ENCODE data around the gene AASDH.

AASDH gene

DNA sequence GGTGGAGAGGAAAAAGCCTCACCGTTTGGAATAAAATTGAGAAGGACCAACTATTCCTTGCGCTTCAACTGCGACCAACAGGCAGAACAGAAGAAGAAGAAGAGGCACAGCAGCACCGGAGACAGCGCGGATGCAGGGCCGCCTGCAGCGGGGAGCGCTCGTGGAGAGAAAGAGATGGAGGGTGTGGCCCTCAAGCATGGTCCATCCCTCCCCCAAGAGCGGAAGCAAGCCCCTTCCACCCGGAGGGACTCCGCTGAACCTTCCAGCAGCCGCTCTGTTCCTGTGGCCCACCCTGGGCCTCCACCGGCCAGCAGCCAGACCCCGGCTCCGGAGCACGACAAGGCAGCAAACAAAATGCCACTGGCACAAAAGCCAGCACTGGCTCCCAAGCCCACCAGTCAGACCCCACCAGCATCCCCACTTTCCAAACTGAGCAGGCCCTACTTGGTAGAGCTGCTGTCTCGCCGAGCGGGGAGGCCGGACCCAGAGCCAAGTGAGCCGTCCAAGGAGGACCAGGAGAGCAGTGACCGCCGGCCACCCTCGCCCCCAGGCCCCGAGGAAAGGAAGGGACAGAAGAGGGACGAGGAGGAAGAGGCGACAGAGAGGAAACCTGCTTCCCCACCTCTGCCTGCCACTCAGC lies 71.2 kb downstream of the AASDH start:
- DNase-seq, result no peak

DNA sequence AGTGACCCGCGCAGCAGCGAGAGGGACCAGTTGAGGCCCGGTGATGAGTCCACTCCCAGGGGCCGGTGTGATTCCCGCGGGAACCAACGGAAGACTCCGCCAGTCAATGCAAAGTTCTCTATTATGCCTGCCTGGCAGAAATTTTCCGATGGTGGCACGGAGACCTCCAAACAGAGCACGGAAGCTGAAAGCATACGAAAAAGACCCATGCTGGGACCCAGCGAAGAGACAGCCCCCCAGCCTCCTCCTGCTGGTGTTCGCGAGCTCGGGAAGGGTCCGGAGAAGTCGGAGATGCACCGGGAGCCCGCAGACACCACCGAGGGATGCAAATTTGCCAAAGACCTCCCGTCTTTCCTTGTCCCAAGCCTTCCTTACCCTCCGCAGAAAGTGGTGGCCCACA lies 71.7 kb downstream of the AASDH start:
- no peak for DNase-seq

DNA sequence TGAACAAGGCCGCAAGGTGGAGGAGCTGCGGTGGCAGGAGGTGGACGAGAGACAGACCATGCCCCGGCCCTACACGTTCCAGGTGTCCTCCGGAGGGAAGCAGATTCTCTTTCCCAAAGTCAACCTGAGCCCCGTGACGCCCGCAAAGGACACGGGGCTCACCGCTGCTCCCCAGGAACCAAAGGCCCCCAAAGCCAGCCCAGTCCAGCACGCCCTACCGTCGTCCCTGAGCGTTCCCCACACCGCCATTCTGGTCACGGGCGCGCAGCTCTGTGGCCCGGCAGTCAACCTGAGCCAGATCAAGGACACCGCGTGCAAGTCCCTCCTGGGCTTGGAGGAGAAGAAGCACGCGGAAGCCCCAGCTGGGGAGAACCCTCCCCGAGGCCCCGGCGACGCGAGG lies 72.2 kb downstream of the AASDH start:
- DNase-seq, result no peak

DNA sequence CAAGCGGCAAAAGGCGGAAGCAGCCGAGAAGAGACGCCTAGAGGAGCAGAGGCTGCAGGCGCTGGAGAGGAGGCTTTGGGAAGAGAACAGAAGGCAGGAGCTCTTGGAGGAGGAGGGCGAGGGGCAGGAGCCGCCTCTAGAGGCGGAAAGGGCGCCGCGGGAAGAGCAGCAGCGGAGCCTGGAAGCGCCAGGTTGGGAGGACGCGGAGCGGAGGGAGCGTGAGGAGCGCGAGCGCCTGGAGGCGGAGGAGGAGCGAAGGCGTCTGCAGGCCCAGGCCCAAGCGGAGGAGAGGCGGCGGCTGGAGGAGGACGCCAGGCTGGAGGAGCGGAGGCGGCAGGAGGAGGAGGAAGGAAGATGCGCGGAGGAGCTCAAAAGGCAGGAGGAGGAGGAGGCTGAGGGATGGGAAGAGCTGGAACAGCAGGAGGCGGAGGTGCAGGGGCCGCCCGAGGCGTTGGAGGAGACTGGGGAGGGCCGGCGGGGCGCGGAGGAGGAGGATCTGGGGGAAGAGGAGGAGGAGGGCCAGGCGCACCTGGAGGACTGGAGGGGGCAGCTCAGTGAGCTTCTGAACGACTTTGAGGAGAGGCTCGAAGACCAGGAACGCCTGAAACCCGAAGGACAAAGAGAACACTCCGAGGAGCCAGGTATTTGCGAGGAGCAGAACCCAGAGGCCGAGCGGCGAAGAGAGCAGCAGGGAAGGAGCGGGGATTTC lies 72.9 kb downstream of the AASDH start:
- no peak for DNase-seq

DNA sequence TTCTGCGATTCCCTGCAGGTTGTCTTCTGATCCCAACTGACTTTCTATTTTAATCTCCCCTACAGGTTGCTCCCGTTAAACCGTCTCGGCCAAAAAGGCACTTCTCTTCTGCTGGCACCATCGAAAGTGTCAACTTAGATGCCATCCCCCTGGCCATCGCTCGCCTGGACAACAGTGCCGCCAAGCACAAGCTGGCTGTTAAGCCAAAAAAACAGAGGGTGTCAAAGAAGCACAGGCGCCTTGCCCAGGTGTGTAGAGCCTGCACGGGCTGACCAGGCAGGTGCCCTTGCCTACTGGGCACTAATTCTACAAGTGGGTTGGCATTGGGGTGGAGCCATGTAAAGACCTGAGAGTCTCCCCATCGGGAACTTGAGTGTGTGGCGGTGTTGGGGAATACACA lies 74.2 kb downstream of the AASDH start:
- DNase-seq, result no peak

DNA sequence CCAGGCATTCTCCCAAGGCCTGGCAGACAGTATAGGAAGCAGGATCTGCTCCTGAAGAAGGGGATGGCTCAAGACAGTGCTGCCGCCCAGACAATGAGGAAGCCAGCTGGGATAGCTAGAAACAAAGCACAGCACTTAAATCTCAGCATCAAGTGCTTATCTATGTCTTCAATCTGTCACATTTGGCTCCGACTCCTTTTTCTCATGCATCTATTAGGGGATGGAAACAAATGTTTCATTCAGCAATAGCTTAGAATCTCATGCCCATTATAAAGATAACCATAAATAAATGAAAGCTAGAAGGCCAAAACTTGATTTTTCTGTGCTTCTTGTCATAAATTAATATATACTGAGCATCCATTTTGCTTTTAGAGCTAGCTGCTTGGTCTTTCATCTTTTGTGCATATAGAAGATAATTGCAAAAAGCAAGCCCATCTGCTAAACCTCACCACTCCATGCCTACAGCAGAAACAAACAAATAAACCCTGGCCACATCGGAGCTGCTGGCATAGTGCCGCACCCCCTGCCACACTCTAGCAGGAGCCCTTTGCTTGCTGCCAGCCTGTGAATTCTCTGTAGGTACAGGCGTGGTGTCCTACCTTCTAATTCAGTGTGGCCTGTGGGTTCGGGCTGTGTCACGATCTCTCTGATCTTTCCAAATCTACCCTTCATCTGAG lies 75.9 kb downstream of the AASDH start:
- no peak for DNase-seq

DNA sequence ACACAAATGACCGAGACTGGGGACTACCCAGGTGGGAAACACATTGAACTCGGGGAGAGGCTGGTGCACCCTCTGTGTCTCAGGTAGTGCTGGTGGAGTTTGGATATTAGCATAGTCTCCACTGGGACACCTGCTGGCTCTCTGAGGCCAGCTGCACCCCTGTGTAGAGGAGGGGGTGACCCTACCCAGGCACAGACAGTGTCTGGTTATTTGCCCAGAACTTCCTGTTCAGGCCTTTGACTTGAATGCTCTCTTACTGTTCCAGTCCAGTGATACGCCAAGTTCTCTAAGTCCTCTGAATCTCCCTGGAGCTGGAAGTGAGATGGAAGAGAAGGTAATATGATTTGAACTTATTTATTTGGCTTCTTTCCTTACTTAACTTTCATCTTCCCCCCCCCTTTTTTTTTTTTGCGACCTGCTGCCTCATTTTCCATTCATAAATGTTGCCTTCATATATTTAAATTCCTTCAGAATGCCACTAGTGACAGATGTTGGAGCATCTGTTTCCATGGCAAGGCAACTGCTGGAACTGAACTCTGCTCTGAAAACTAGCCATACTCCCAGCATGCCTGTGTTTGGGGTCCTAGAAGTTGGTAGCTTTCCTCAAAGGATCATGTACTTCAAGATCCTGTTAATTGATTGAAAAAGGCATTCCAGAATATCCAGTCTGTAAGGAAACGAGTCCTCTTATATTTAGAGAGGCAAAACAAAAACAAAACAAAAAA lies 76.7 kb downstream of the AASDH start:
- no peak for DNase-seq

DNA sequence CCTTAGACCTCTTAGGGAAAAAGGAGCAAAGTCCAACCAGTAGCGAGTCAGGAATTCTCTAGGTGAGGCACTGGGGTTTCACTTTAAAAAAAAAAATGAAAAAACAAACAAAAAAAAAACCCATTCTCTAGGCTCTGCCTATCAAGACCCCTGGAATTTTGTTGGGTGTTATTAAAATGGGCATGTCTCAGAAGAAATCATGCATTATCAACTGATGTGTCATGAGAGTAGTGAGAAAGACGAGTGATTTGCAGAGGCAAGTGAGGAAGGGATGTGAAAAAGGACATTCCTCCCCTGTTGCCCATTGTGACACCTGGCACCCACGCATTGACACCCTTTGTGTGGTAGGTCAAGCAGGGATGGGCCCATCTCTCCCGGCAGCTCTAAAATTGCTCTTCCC lies 78.9 kb downstream of the AASDH start:
- no peak for DNase-seq

DNA sequence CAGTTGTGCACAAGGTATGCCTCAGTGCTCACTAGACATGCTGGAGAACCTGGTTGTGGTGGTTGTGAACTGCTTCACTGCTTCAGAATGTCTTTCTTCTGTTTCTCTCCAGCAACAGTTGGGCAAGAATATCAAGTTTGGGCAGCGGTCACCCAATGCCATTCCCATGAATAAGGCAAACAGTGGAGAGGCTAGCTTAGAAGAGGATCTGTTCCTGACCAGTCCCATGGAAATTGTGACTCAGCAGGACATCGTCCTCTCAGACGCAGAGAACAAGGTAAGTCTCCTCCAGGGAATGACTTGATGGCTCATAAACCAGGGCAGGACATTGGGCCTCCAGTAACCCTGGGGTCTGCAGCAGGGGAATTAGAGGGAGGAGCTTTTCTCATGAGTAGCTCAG lies 79.9 kb downstream of the AASDH start:
- no peak for DNase-seq

DNA sequence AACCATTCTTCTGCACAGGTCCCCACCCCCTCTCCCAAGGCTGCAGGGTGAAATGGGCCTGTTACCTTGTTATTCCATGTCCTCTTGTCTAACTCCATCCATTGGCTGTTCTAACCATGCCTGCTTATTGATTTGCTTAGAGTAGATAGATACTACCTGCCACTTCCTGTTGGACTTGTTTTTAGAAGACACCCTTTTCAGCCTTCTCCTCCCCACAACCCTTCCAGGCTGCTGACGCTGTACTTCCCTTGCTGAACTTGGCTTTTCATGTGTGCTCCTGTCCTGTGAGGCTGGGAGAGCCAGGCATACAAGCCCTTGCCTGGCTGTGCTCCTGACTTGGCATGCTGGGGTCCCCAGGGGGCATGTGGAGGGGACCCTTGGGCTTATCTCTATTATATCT lies 81.9 kb downstream of the AASDH start:
- no peak for DNase-seq

DNA sequence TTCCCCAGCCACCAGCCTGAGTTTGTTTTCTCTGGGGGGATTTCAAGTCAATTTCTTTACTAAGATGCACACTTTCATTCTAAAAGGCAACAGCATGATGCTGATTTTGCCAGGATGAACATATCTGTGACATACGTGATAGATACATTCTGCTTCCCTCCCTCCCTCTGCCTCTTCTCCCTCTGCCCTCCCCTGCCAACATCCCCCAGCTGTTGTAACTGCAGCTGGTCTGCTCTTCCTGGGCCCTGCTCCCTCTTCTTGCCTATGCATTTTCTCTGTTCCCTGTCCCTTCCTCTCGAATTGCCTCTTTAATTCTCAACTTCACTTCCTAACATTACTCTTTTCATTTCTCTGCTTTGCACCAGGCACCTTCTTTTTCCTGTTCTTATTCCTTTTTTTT lies 83.4 kb downstream of the AASDH start:
- DNase-seq, result no peak

DNA sequence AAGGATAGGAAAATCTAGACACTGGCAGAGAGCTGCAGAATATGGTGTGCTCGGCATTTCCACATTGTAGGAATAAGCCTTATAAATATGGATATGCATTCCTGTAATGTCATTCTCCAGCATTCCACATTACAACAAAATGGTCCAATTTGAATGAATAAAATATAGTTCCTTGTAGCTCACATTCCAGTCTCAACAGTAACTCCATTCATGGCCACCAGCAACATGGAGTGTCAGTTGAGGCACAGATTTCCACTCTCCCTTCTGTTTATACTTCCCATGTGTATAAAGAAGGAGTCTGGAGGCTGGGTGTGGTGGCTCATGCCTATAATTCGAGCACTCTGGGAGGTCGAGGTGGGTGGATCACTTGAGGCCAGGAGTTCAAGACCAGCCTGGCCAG lies 84.5 kb downstream of the AASDH start:
- DNase-seq, result no peak

DNA sequence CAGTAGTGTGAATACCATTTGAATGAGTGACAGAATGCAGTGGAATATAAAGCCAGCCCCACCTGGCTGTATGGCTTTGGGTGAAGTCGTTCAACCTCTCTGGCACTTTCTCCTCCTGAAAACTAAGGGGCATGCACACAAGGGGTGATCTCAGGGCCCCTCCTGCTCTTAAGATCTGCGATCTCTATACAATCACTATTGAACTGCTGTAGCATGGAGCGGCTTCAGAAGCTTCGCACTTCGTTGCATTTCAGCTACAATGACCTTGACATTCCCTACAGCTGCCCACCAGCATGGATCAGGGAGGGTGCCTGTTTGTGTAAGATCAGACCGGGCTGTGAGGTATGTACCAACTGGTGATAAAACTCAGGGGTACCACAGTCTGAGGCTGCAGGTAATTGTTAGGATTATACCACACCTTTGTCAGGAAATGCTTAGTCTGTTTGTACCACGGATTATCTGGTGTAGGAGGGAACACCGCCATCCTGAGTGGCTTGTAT lies 85.2 kb downstream of the AASDH start:
- no peak for DNase-seq

DNA sequence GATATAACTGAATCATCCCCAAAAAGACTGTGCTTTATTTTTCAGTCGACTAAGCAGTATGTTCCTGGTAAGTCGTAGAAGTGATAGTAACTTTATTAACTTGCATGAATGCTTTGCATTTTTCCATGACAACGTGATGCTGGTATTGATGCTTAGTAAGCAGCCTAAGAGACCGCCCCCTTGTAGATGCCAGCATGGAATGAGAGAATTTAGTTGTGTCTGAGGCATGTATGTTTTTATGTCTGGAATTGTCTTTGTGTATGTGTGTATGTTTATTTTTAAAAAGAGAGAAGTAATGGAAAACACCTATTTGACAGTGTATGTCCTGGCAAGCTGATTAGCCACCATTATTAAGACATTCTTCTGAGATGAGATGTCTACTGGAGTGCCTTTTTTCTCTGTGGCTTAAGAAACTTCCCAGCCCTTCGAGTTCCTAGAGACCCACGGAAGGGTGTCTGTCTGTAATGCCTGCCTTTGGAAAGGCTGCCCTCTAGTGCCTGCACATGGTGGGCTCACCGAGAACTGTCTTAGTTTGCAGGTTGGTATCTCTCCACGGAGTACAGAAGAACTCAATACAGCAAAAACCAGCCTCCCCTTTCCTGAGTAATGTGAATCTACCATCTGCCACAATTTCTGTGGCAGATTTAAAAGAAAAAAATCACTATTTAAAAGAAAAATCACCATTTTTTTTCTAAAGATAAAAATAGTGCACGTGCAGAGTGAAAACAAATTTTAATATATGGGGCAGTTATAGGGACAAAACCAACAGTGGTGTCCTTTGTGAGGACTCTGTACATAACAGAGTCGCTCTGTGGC lies 85.9 kb downstream of the AASDH start:
- DNase-seq, result peak; percentile 27 to 67 (median 44)

DNA sequence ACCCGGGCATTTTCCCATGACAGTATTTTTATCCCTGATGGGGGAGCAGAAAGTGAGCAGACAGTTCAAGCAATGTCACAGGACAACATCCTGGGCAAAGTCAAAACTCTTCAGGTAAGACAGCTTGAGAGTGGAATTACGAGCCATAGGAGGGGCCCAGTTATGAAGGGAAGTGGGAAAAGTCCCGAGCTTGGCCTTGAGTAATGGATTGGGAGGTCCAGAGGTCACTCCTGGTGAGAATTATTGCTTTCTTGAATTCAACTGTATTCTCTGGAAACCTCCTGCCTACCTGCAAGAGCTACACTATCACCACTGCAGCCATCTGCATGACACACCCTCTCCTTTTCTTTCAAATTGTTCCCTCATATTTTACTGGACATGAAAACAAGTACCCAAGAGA lies 89.1 kb downstream of the AASDH start:
- no peak for DNase-seq

DNA sequence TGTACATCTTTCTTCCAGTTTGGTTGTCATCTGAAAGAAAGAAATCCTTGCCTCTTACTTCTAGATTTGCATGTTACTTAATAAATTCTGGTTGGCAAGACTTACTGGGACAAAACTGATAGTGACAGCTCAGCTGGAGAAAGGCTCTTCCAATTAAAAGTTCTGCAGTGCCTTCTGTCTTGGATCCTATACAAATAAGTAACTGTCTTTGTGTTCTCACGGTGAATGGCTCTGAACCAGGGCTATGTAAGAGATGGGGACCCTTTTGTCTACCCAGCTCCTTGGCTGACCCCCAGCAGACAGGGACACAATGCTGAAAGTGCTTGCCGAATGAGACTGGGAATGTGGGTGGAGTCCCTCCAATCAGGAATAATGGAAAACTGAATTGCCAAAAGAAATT lies 89.5 kb downstream of the AASDH start:
- no peak for DNase-seq

DNA sequence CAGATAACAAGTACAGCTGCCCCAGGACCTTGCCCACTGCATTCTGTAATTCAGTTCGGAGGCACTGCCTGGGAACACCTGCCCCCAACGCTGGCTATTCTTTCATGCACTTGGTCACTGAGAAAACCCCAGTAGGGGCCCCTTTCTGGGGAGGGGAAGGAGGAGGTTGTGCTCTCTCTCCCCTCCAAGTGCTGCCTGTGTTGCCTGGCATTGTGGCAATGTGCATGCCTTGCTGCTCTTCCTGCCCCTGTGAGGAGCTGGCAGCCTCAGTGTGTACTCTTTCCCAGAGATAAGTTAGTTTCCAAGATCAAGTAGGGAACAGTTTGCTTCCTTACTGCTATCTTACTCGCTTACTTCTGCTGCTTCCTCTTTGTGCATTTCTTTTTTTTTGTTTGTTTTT lies 90.8 kb downstream of the AASDH start:
- DNase-seq, result no peak

DNA sequence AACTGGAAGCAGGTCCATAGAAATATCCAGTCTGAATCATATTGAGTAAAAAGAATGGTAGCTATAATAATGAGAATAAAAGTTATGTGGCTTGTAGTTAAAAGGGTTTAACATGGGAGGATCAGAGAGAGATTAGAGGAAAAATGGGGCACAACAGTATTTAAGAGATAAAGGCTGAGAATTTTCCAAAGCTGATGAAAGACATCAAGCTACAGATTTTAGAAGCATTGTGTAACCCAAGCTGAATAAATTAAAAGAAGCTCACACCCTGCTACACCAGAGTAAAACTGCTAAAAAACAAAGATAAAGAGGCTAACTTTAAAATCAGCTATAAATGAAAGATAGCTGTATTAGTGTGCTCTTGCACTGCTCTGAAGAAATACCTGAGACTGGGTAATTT lies 94.2 kb downstream of the AASDH start:
- DNase-seq, result no peak

DNA sequence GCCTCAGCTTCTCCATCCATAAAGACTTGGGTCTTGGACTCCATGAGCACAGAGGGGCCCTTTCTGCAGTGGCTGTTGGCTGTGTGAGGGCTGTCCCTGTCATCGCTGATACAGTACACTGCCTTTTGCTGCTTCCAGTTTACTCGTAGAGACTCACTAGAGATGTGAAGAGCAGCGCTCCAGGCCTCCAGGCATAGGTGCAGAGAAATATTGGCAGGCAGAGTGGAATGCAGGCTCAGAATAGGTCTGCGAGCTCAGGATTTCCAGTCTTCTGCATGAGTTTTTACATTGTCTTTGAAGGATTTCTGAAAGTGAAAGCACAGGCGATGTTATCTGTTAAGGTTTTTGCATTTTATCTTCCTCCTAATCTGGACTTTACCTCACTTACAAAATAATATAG lies 97.4 kb downstream of the AASDH start:
- peak in 1 of 6 experiments; percentile 16 for DNase-seq

DNA sequence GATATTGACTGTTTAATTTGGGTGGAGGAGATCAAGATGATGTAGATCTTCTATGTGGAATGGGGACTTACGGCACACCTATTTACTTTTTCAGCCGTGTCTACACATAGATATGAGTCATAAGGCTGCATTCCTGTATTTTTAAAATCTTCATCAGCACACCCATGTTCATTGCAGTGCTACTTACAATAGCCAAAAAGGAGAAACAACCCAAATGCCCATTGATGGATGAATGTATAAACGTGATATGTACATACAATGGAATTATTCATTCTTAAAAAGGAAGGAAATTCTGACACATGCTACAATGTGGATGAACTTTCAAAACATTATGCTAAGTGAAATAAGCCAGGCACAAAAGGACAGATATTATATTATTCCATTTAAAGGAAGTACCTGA lies 98.6 kb downstream of the AASDH start:
- DNase-seq, result no peak

Measured in stimulated activated naive CD4-positive, alpha-beta T cell (primary cell).